GM11168 (cell line): Measurements from ENCODE around the gene CCDC185.

ENCODE experiments used
- in situ Hi-C: fragments of 300-500 bp; cut with MboI; formaldehyde crosslinking; loops from one replicate; pipeline ENCODE4 v1.12.0; 2022; ENCODE audit warnings: low sequenced_read_pairs; ENCODE audit not compliant: unreplicated experiment

The CCDC185 gene

DNA sequence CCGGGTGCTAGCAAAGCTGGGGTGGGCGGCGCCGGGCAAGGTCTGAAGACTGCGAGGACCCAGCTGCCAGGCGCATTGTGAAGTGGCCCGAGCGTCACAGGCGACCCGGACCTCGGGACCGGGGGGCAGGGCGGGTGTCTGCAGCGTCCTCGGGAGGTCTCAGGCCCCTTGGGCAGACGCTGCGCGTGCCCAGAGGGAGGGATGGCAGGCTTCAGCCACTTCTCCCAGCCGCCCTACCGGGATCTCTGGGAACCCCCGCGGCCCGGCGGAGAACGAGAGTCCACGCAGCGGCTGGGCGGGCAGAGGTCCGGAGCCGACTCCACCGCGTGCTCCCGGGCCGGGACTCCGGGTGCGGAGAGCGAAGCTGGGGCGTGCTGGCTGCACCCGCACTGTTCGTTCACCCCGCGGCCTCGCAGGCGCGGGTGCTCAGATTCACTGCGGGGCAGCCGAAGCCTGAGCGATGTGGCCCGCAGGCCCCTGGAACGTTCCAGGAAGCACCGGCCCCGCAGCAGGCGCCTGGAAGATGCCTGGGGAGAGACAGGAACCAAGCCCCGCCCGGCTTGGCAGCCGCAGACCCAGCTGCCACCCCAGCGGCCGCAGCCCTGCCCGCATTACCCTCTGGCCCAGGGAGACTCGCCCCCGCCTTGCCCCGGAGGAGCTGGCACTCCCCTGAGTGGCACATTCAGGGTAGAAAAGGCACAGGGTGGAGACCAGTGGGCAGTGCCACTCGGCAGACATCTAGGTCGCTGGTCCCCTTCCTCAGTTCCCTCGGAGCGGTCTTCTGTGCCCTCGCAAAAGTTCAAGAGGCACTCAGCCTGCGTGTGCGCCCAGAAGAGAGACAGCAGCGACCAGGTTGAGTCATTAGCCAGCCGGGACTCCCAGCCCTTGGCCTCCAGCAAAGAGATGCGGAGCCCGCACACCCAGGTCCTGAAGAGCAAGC is at the start of gene CCDC185:
Gene CCDC185, plus strand, starts transcription at position 141 of the 940 bp plus-strand sequence. Its CDS starts 61 bp downstream, at position 202.
- in situ Hi-C loops: no loop called here

DNA sequence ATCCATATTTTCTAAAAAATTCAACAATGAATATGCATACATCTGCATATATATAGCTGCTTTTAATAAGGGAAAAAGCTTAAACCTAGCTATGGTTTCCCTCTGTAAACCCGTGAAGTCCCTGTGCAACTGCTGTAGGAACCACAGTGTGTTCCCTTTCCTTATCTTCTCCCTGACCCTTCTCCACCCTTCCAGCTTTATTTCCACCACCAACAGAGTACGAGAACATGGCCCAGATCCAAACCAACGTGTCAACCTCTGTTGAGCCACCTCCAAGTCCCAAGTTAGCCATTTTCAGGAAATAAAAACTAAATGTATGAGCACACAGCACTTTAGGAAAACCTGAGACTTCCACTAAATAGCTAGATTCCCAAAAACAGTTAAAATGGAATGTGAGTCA is 49.5 kb upstream of the CCDC185 start:
- in situ Hi-C loops: no loop called here

DNA sequence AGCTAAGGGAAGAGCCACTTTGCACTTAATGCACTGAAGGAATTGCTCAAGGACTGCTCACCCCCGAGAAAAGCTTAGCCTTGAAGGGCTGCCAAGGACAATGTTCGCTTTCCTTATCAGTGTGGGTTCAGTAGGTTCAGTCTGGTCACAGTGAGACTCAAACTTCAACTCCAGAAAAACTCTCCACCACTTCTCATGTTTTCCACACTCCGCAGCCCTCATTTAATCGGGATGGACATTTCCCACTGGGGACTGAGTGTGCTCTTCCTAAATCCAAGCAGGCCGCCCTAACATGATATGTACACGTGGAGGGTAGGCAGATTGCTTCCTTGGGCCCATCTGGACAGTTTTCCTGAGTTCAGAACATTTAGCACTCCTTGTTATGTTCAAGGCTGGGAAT is 48.7 kb upstream of the CCDC185 start:
- in situ Hi-C loops: no loop called here

DNA sequence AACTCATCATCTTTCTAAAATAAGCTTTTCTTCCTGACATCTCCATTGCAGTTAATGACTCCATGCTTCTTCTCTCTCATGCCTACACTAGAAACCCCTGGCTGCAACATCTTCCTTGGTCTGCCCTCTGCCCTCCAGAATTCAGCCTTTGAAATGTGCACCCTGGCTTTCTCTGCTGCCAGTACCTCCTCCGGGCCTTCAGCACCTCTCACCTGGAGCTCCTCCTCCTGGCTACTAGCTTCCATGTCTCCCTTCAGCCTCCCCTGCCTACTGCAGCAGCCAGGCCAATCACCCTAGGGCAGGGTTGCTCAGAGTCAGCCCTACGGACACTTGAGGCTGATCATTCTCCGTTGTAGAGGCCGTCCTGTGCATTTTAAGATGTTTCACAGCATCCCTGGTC is 47.5 kb upstream of the CCDC185 start:
- in situ Hi-C loops: no loop called here

DNA sequence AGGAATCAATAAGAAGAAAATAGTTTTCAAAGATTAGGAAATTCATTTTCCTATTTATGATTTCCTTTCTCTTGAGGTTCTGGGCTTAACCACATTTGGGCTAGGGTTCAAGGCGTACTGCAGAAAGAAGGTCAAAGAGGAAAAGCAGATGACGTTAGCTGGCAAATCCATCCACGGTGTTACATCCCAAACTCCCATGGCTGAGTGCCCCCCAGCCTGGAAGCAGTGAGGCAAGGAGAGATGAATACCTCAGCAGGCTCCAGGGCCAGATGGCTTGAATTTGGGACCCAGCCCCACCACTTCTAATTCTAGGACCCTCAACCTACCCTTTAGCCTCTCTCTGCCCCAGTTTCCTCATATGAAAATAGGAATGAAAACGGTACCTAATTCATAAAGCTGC is 46.9 kb upstream of the CCDC185 start:
- in situ Hi-C loops: no loop called here

DNA sequence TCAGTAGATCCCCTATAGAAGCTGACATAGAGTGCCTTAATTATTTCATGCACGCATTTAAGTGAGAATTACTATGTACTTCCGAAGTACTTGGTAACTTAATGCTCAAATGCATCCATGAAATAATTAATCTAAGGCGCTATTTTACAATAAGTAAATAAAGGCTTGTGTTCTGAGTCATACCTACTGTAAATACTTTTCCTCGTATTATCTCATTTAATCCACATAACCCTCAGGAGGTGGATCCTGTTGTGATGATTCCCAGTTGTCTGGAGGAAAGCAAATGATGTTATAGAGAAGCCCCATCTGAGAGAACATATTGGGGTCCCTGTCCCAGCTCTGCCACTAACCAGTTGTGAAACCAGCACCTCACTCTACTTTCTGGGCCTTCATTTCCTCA is 45.6 kb upstream of the CCDC185 start:
- in situ Hi-C loops: no loop called here

DNA sequence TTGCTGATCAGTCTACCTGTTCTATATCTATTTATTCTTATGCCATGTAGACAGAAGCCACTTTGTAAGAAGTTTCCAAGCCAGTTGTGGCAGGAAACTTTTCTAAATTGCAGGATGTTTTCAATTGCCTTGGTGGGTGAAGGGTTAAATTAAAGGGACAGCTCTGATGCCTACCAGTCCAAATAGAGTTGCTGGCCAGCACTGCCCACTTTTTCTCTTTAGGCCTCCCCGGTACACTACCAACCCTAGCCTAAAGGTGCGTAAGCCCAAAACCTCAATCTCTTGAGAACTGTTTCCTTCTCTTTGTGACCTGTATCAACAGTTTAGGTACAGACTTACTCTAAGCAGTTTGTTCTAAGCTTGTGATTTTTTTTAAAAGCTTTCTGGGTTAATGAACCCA is 44.8 kb upstream of the CCDC185 start:
- in situ Hi-C loops: no loop called here

DNA sequence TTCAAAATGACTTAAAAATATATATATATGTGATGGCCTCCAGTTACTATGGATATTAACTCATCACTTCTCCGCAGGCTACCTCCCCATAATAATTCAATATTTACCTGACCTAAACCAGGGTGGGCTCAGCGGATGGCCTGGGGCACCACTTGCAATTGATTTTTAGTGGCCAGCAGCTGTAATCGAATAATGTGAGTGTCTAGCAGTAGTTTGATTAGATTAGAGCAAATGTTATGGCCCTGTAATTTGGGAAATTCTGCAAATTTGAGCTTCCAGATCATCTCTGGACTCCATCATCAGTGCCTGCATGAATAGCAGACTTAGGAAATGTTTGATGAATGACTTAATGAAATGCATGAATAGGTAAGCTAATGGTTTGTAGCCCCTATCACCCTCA is 44.0 kb upstream of the CCDC185 start:
- in situ Hi-C loops: no loop called here

DNA sequence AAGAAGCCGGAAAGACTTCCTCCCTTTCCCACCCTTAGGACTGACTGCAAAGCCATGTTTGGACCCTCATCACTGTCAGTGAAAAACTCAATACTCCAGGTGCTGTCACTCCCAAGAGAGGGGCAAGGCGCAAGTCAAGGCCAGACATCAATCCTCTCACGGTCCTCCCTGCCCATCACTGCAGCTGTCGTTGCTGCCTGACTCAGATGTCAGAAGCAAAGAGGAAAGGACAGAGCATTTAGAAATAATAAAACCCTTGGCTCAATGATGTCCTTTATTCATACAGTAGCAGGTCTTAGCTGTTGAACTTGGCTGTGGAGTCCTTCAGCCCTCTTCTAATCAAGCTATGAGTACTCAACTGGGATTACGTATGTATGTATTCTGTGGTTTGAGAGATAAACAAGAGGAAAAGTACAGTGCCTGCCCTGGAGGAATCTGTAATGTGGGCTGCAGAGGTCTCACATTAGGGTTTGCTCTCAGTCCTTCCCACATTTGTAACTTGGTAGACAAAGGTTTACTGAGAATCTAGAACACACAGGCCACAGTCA is 42.8 kb upstream of the CCDC185 start:
- in situ Hi-C loops: no loop called here

DNA sequence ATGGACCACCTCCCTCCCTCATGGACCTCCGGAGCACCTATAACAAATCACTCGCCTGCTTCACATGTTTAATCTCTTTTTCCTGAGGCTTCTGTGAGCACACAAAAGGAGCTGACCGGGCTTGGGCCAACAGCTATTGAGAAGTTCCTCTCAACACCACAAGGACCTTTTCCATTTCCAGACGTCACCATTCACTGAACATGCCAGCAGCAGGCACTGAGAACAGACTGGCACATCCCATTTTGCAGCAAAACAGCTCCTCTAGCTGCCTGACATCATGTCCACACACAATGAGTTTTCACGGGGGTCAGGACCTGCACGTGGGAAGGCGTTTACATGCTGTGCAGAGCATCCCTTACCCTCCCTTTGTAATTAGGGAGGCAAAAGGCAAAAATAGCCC is 40.3 kb upstream of the CCDC185 start:
- in situ Hi-C loops: no loop called here

DNA sequence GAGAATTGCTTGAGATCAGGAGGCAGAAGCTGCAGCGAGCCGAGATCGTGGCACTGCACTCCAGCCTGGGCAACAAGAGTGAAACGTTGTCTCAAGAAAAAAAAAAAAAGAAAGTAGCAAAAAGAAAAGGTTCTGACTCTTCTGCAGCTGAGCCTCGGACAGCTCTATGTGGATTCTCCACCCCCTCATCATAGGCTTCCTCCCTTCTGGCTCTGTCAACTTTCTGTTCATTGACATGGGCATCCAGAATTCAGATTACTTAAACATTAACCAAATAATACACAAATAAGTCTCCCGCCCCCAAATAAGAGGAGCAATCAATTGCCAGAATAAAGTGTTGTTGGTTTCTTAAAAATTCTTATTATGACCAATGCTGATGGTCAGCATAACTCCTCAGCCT is 39.3 kb upstream of the CCDC185 start:
- in situ Hi-C loops: no loop called here

DNA sequence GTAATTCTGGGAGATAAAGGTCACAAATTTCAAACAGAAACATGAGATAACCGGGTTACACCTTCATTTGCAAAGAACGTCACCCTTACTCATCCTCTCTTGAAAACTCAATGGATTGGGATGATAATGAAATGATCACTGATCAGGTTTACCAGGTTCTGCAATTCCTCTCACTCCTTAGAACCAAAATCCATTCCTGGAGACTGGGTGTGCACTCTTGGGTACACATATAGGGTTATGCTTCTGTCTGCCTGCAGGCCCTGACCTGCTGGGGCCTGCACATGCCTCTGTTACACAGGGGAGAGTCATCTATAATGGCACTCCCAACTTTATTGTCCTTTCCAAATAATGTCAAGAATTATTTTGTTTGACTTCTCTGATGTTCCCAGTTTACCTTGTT is 37.5 kb upstream of the CCDC185 start:
- in situ Hi-C loops: no loop called here

DNA sequence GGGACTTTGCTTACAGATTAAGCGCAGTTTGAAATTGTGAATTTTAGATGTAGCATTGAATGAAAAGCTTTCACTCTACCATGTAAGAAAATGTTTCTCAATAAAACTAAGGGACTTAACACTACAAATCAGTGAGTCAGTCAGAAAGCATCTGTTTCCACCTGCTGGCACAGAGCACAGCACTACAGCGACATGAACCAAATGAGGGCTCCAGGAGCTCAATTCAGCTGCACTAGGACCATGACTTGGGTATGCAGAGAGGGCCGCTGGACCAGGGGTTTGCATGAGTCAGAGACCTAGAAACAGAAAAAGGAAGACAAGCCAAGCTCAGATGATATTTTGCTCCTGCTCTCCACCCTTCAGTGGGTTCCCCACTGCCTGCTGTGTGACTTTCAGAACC is 34.4 kb upstream of the CCDC185 start:
- in situ Hi-C loops: no loop called here

DNA sequence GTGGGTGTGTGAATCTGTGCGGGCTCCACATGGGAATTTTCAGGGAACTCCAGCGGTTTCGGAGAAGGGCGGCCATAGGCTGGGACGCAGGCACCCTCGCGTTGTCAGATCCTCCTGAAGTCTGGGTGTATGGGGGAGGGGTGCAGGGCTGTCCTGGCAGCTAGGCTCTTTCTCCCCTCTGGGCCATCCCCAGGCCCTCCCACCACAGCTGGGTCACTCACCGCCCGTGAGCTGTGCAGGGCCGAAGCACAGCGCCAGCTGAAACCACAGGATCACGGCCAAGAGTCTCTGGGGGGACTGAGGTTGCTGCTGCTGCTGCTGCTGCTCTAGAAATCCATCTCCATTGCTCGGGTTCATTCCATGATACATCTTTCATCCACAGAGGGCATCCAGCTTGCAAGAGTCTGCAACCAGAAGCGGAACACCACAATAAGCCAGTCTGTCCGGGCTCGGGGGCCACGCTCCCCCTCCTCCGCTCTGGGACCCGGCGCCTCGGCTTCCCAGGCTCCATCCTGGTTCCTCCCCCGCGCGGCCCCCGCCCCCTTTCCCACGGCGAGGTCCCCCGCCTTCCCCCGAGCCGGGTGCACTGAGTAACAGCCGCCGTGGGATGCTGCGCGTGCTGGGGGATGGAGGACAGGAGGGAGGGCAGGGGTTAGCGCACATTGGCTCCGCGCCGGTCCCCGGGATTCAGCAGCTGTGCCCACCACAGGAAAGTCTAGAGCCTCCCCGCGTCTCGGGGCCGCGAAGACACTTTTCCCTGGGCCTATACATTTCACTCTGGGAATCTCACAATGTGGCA is 30.0 kb upstream of the CCDC185 start:
- in situ Hi-C loops: no loop called here

DNA sequence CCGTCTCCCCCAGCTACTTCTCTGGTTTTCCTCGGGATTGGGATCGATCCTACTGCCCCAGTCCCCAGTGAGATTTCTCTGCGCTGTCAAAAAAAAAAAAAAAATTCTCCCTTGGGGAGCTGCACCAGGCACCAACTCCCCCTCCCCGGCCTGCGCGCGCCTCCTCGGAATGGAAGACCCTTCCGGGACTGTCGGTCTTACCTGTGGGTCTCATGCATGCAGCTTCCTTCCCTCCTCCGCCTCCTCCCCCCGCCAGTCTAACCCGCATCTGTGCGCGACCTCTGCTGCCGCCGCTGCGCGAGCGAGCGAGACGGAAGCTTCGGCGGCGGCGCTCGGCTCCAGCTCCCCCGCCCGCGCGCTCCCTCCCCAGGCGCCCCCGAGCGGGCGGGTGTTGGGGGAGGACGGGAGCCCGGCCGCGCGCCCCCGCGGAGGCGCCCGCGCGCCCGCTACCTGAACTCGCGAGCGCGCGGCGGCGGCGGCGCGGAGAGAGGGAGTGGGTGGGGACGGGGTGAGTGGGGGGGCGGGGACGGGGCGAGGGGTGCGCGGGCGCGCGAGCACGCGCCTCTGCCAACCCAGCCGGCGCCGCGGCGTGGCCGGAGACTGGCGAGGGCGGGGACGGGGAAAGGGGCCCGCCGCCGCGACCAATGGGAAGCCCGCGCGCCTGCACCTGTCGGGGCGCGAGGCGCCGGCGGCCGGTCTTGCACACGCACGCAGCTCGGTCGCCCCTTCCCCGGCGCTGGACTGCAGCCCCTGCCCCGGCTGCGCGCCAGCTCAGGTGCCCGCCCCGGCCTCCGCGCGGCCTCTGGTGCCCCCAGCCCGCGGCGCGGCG is 29.1 kb upstream of the CCDC185 start, which contains the start of gene SUSD4:
Gene SUSD4, minus strand, starts transcription at position 321 of the 829 bp plus-strand sequence. CDS start 751 bp downstream, outside the sequence.
- in situ Hi-C loops: no loop called here

DNA sequence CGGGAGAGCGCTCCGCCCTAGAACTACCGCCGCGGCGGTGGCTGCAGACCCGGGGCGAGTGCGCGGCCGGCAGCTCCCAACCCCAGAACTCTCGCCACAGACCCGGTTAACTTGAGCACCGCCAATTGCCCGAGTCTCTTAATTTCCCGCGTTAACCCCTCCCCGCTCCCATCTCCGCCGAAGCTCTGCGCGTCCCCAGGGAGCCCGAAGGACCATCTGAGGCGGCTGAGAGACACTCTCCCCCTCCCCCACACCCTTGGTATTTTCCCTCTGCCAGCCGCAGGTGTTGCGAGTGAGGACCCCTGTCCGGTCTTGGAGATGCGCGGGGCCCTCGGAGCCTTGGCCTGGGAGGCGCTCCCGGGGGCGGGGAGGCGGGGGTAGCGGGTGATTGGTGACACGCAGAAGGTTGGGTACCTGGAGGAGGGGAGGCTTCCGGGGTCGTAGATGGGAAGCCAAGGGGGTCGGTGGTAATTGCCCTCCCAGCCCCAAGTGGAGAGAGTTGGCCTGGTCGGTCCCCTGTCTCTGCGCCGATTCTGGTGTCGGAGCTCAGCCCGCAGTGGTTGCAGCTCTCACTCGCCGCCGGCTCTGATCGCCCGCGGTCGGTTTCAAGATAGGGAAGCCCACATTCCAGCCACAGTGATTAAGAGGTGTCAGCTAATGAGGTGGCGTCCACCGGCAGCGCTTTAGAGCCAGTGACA is 28.4 kb upstream of the CCDC185 start:
- in situ Hi-C loops: no loop called here

DNA sequence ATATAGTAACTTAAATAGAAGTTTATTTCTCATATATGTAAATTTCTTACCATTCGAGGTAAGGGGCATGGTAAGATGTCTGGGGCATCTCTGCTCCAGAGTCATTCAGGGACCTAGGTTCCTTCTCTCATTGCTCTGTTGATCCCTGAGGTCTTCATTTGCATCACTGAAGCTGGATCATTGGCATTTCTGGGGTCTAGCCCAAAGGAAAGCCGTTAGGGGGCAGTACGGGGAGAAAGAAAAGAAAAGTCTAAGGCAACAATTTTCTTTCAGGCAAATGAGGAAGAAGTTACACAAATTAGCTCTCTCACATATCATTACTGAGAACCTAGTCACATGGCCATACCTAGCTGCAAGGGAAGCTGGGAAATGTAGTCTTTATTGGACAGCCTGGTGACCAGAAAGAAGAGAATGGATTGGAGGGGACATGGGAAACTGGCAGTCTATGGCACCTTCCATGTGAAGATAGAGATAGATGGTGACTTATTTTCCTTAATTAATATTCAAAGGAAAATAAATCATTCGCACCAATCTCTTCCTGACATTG is 19.1 kb upstream of the CCDC185 start:
- in situ Hi-C loops: no loop called here

DNA sequence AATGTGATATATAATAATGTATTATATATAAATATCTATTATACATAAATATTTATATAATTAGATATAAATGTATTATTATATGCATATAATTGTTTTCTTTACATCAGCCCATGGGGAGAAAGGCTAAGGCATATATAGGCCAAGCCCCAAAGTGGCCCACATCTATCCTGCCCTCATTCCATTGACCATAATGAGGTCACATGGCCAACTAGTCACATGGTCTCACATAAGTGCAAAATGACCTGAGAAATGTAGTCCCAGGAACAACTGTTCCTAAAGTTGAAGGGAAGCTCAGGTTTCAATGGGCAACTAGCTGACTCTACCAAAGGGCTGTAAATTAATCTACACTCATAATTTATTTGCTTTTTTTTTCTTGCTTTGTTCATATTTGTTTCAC is 14.5 kb upstream of the CCDC185 start:
- in situ Hi-C loops: no loop called here

DNA sequence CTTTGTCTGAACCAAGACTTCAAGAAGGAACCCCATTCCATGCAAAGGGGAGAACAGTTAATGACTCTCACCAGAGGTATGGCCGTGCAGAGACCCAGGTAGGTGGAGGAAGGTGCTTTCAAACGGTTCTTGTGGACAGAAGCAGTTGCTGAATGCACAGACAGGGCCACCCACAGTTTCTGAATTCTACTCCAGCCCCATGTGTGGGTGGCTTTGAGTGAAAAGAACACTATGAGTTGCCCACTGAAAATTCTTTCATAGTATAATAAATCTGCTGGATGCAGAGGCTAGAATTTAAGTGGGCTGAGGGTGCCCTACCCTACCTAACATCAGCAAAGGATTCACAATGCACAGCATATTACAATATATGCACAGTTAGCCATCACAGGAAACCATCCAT is 7.2 kb upstream of the CCDC185 start:
- in situ Hi-C loops: no loop called here
